ENCODE data around the gene MYL1.

Gene MYL1

GRCh38 chr2:210264282-210264681 lies 50.7 kb downstream of the MYL1 start:
- no peak for DNase-seq

- no peak for DNase-seq
Measured at GRCh38 chr2:210263841-210264240, 51.1 kb downstream of the MYL1 start.

GRCh38 chr2:210262036-210262435 lies 52.9 kb downstream of the MYL1 start:
- DNase-seq = no peak

GRCh38 chr2:210259687-210260086 lies 55.3 kb downstream of the MYL1 start:
- DNase-seq = no peak

- DNase-seq = no peak
Measured at GRCh38 chr2:210252699-210253606, 62.0 kb downstream of the MYL1 start.

GRCh38 chr2:210250622-210251021 lies 64.4 kb downstream of the MYL1 start:
- no peak for DNase-seq

Measured in activated CD4-positive, alpha-beta T cell treated with anti-CD3 and anti-CD28 coated beads for 1 hour (primary cell).